Subcutaneous abdominal adipose tissue (tissue), 5 donors: ENCODE measurements around the gene ZNF407.

Experiments used
- H3K27ac ChIP-seq: one replicate; pipeline ENCODE4 v1.7.0; 2013; ENCODE audit warnings: low read depth, mild to moderate bottlenecking, inconsistent platforms, low read length, moderate library complexity
- H3K27me3 ChIP-seq, 5 donors: one replicate each; pipeline ENCODE4 v1.7.0; 2013; ENCODE audit warnings: low read length in 5 of 5, inconsistent platforms in 1 of 5; ENCODE audit not compliant: control insufficient read depth in 5 of 5, insufficient read depth in 4 of 5
- H3K36me3 ChIP-seq, 5 donors: one replicate each; pipeline ENCODE4 v1.7.0; 2013; ENCODE audit warnings: low read length in 5 of 5; ENCODE audit not compliant: control insufficient read depth in 5 of 5, insufficient read depth in 5 of 5
- H3K4me1 ChIP-seq, 5 donors: one replicate each; pipeline ENCODE4 v1.7.0; 2013; ENCODE audit warnings: low read length in 5 of 5, mild to moderate bottlenecking in 3 of 5, moderate library complexity in 1 of 5; ENCODE audit not compliant: control insufficient read depth in 5 of 5, insufficient read depth in 5 of 5
- H3K4me3 ChIP-seq, 5 donors: one replicate each; pipeline ENCODE4 v1.7.0; 2013; ENCODE audit warnings: low read length in 5 of 5, low read depth in 1 of 5
- H3K9ac ChIP-seq, 5 donors: one replicate each; pipeline ENCODE4 v1.7.0; 2013; ENCODE audit warnings: low read length in 5 of 5, mild to moderate bottlenecking in 4 of 5, moderate library complexity in 3 of 5
- H3K9me3 ChIP-seq, 5 donors: one replicate each; pipeline ENCODE4 v1.7.0; 2013; ENCODE audit warnings: low read length in 5 of 5; ENCODE audit not compliant: control insufficient read depth in 5 of 5
- donor health status: healthy.
- donor health status: healthy.
- donor health status: healthy.
- donor health status: healthy.
- donor health status: healthy.

Gene ZNF407

DNA sequence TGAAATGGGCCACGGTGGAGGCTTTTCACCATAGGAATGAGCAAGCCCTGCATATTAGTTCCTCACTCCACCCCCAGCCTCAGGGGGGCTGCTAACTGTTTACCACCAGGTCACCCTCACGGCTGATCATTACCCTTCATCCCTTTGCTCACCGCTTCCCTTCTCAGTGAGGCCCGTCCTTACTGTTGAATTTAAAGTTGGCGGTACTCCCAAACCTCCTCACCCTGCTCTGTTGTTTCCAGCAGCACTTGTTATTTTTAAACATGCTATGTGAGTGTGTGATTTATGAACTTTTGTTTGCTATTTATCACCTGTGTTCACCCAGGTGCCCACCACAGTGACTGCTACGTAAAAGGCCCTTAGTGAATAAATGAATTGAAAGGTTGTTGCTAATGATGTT lies 243.6 kb downstream of the ZNF407 start:
- H3K27ac ChIP-seq, result no peak overlapping the region
- H3K4me3 ChIP-seq, result no peak overlapping the region
- H3K36me3 ChIP-seq, result peaks cover 0 to 4% (median 0%) of the 10 kb centered on the region in 5 donors
- no peaks in the 10 kb centered on the region for H3K9me3 ChIP-seq
- H3K9ac ChIP-seq, result no peak overlapping the region
- H3K27me3 ChIP-seq, result no peaks in the 10 kb centered on the region
- peaks cover 0 to 9% (median 0%) of the 10 kb centered on the region in 5 donors for H3K4me1 ChIP-seq

DNA sequence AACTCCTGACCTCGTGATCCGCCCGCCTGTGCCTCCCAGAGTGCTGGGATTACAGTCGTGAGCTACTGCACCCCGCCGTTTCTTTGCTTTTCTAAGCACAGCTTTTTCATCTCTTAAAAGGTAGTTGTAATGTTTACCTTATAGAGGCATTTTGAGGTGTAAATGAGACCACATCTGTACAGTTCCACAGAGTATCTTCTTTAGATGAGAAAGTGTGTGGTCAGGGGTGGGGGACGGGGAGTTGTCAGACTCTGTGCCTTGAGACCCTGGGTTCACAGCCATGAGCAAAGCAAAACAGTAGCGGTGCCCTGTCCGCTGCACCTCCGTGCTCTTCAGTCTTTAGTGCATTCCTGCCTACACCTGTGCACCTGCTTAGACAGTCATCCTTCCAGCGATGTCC lies 251.6 kb downstream of the ZNF407 start:
- Histone ChIP-seq H3K9ac (no peak overlapping the region), H3K27ac (no peak overlapping the region), H3K4me1 (no peaks in the 10 kb centered on the region), H3K9me3 (no peaks in the 10 kb centered on the region), H3K4me3 (no peak overlapping the region), H3K27me3 (no peaks in the 10 kb centered on the region), H3K36me3 (no peaks in the 10 kb centered on the region)

DNA sequence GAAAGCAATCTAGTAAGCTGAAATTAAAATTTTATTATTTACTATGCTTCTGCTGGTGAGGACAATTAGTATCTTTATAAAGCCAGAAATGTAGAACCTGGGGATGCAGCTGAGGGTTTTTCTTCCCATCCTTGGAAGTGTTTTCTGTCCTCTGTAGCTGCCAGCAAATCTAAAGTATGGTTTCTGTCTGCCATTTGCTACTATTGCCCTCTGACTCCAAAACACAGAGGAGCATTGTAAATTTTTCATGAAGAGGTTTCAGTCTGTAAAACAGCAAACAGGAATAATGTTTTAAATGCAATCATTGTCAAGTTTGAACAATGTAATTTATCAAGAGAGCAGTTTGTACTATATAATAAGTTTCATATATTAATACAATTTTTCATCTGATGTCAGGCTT lies 258.8 kb downstream of the ZNF407 start:
- Histone ChIP-seq H3K4me3 (no peak overlapping the region), H3K9me3 (no peaks in the 10 kb centered on the region), H3K27ac (no peak overlapping the region), H3K4me1 (no peaks in the 10 kb centered on the region), H3K9ac (no peak overlapping the region), H3K27me3 (no peaks in the 10 kb centered on the region), H3K36me3 (no peaks in the 10 kb centered on the region)

DNA sequence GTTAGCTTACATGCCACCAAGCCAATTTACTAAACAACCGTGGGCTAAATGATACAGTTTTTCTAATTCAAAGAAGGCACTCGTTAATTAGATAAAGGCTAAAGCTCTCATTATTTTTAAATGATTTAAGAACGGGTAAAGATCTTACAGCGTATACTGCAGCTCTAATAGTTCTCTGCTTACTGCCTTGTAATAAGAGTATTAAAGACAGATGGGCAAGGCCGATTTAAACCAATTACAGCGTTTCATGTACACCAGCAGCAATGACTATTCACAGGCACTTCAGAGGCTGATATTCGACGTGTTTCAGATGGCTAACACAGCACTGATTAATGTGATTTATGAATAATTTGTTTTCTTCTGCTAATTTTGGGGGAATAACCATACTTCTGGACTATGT lies 259.3 kb downstream of the ZNF407 start:
- no peak overlapping the region for H3K4me3 ChIP-seq
- no peaks in the 10 kb centered on the region for H3K9me3 ChIP-seq
- no peaks in the 10 kb centered on the region for H3K27me3 ChIP-seq
- no peaks in the 10 kb centered on the region for H3K36me3 ChIP-seq
- H3K4me1 ChIP-seq, result no peaks in the 10 kb centered on the region
- no peak overlapping the region for H3K27ac ChIP-seq
- no peak overlapping the region for H3K9ac ChIP-seq

DNA sequence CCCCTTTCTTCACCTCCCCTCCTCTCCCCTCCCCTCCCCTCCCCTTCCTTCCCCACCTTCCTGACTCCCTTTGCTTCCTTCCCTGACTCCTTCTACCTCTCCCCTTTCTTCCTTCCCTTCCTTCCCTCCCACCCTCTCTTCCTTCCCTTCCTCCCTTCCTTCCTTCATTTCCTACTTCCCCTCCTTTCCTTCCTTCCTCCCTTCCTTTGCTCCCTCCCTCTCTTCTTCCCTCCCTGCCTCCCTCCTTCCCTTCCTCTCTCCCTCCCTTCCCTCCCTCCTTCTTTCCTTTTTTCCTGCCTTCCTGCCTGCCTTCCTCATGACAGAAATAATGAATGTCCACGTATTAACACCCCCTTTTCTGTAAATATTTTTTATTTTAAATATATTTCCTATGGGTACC lies 260.2 kb downstream of the ZNF407 start:
- Histone ChIP-seq H3K27ac (no peak overlapping the region), H3K4me3 (no peak overlapping the region), H3K9me3 (no peaks in the 10 kb centered on the region), H3K36me3 (no peaks in the 10 kb centered on the region), H3K27me3 (no peaks in the 10 kb centered on the region), H3K9ac (no peak overlapping the region), H3K4me1 (no peaks in the 10 kb centered on the region)

DNA sequence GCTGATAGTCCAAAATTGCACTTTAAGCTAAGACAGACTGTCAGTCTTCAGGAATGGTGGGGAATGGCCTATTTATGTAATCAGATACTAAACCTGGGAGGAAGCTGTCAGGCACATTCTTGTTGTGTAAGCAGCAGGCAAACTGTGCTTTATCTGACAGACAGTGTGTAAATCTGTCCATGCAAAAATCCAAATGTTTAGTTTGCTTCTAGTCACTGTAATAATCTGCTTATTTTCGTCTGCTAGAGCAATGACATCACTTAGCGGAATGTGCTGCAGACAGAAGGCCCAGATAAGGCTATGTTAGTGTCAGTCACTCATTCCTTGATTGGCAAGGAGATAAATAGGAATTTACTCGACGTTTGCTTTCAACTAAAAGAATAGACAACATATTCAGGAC lies 263.5 kb downstream of the ZNF407 start:
- Histone ChIP-seq H3K27ac (no peak overlapping the region), H3K9me3 (no peaks in the 10 kb centered on the region), H3K36me3 (peaks cover 0 to 3% (median 0%) of the 10 kb centered on the region in 5 donors), H3K9ac (no peak overlapping the region), H3K27me3 (no peaks in the 10 kb centered on the region), H3K4me3 (no peak overlapping the region), H3K4me1 (no peaks in the 10 kb centered on the region)

DNA sequence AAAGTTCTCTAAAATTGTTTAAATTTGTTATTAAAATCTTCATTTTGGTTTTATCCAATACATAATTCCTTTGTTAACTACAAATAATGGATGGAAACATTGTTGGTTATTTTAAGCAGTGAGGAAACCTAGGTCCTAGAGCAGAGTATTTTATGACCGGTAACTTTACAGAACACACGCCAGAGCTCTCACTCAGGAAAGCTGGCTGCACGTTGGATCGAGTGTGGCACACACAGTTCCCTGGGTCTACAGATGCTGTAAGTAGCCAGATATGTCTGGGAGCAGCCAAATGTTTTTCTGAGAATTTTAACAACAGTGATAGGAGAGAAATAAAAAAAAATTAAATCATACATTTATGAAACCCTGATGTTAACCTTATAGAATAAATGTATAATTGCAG lies 264.4 kb downstream of the ZNF407 start:
- no peaks in the 10 kb centered on the region for H3K9me3 ChIP-seq
- no peaks in the 10 kb centered on the region for H3K4me1 ChIP-seq
- H3K27ac ChIP-seq, result no peak overlapping the region
- peaks cover 0 to 3% (median 0%) of the 10 kb centered on the region in 5 donors for H3K36me3 ChIP-seq
- H3K4me3 ChIP-seq, result no peak overlapping the region
- H3K27me3 ChIP-seq, result no peaks in the 10 kb centered on the region
- no peak overlapping the region for H3K9ac ChIP-seq

GRCh38 chr18:74866577-74866976 lies 268.9 kb downstream of the ZNF407 start:
- no peaks in the 10 kb centered on the region for H3K9me3 ChIP-seq
- no peak overlapping the region for H3K9ac ChIP-seq
- no peak overlapping the region for H3K4me3 ChIP-seq
- H3K27ac ChIP-seq, result no peak overlapping the region
- peaks cover 0 to 9% (median 0%) of the 10 kb centered on the region in 5 donors for H3K4me1 ChIP-seq
- peaks cover 0 to 3% (median 0%) of the 10 kb centered on the region in 5 donors for H3K36me3 ChIP-seq
- no peaks in the 10 kb centered on the region for H3K27me3 ChIP-seq

GRCh38 chr18:74868461-74868860 lies 270.8 kb downstream of the ZNF407 start:
- H3K4me1 ChIP-seq, result peaks cover 0 to 9% (median 0%) of the 10 kb centered on the region in 5 donors
- no peaks in the 10 kb centered on the region for H3K27me3 ChIP-seq
- H3K27ac ChIP-seq, result no peak overlapping the region
- peaks cover 0 to under 1% (median 0%) of the 10 kb centered on the region in 5 donors for H3K36me3 ChIP-seq
- no peaks in the 10 kb centered on the region for H3K9me3 ChIP-seq
- no peak overlapping the region for H3K4me3 ChIP-seq
- H3K9ac ChIP-seq, result no peak overlapping the region

- no peak overlapping the region for H3K27ac ChIP-seq
- no peaks in the 10 kb centered on the region for H3K36me3 ChIP-seq
- H3K4me3 ChIP-seq, result no peak overlapping the region
- peaks cover 0 to 9% (median 0%) of the 10 kb centered on the region in 5 donors for H3K4me1 ChIP-seq
- no peaks in the 10 kb centered on the region for H3K9me3 ChIP-seq
- H3K9ac ChIP-seq, result no peak overlapping the region
- no peaks in the 10 kb centered on the region for H3K27me3 ChIP-seq
Measured at GRCh38 chr18:74869904-74870863, 272.5 kb downstream of the ZNF407 start.
